ENCODE measurements around the gene KLHL15. TPM values are rescaled to one million over a fixed set of nuclear protein-coding genes. Genes with fewer than 3 reads are reported as not detected.
"Not testable (repeated sequence)": the region's sequence is repeated elsewhere in the genome, so short reads cannot be mapped to it uniquely, and the experiment has no call there.

Gene KLHL15
- total and polyA plus RNA-seq, 8 donors = 5.8 to 15.1 (median 13.9) TPM

DNA sequence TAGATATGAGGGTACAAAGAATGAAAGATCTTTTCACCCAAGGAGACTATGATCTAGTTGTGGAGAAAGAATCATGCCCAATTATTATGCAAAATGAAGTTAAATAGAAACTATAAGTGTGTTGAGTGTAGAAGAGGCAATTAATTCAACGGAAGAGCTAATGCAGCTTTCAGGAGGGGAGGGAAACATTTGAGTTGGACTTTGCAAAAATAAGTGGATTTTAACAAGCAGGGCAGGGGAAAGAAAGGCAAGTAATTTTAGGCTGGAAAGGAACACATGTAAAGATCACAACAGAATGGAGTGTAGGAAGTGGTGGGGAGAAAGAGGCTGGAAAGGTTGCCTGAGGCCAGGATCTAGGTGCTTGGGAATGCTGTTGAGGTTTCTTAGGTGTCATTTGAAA lies 44.1 kb downstream of the KLHL15 start:
- H3K4me3 ChIP-seq = no peak overlapping the region
- peaks cover 0 to 10% of the 10 kb centered on the region in 2 donors for H3K27me3 ChIP-seq
- H3K36me3 ChIP-seq = peaks cover 0 to 5% of the 10 kb centered on the region in 2 donors
- DNase-seq (no peak), ATAC-seq (no peak)
- H3K9me3 ChIP-seq = no peaks in the 10 kb centered on the region
- intact Hi-C loops (cut with DNase I) = no loop called here
- H3K27ac ChIP-seq = no peak overlapping the region
- TF ChIP-seq, protein P1, sequence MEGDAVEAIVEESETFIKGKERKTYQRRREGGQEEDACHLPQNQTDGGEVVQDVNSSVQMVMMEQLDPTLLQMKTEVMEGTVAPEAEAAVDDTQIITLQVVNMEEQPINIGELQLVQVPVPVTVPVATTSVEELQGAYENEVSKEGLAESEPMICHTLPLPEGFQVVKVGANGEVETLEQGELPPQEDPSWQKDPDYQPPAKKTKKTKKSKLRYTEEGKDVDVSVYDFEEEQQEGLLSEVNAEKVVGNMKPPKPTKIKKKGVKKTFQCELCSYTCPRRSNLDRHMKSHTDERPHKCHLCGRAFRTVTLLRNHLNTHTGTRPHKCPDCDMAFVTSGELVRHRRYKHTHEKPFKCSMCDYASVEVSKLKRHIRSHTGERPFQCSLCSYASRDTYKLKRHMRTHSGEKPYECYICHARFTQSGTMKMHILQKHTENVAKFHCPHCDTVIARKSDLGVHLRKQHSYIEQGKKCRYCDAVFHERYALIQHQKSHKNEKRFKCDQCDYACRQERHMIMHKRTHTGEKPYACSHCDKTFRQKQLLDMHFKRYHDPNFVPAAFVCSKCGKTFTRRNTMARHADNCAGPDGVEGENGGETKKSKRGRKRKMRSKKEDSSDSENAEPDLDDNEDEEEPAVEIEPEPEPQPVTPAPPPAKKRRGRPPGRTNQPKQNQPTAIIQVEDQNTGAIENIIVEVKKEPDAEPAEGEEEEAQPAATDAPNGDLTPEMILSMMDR (IDR thresholded peaks at IDR 0.05) = no peak
- no peaks in the 10 kb centered on the region for H3K4me1 ChIP-seq

DNA sequence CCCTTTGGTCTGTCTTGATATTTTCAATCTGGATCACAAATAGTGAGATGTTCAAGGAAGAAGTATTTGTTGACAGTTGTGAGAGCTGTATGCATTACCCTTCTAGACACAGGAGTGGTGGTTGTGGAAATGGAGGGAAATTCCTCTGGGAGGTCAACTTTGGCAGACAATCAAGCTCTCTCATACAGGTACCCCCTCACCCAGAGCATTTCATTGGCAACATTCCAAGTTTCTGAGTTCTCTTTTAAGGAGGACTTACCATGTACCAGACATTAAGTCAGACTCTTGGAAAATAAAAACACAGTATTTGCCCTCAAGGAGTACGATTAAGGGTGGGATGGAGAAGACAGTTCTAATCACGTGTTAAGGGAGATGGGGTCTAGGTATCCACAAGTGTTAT lies 45.3 kb downstream of the KLHL15 start:
- no peak for ATAC-seq

DNA sequence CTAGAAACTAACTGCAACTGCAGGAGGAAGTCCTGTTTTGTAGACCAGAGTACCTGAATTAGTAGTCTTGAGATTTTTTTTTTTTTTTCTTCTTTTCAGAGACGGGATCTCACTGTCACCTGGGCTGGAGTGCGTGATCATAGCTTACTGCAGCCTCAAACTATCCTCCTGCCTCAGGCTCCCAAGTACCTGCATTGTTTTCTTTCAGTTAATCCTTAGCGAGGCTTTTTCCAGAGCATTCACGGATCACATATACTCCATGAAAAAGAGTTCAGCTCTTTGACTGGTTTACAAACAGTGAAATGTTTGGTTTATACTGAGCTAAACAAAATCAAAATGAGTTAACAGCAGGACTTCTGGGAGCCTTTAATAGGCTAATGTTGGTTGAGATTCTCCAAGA lies 45.8 kb downstream of the KLHL15 start:
- H3K9me3 ChIP-seq = no peaks in the 10 kb centered on the region
- no peak overlapping the region for H3K27ac ChIP-seq
- H3K4me3 ChIP-seq = no peak overlapping the region
- H3K36me3 ChIP-seq = no peaks in the 10 kb centered on the region
- no peaks in the 10 kb centered on the region for H3K4me1 ChIP-seq
- TF ChIP-seq, protein P1 (IDR thresholded peaks at IDR 0.05) = no peak
- peaks cover 0 to 7% of the 10 kb centered on the region in 2 donors for H3K27me3 ChIP-seq
- intact Hi-C loops (cut with DNase I) = no loop called here
- DNase-seq (no peak), ATAC-seq (no peak)

More for the DNA sequence above, 45.3 kb downstream of the KLHL15 start:
- no peaks in the 10 kb centered on the region for H3K36me3 ChIP-seq
- no peaks in the 10 kb centered on the region for H3K9me3 ChIP-seq
- H3K27me3 ChIP-seq = peaks cover 0 to 10% of the 10 kb centered on the region in 2 donors
- H3K27ac ChIP-seq = no peak overlapping the region
- H3K4me1 ChIP-seq = no peaks in the 10 kb centered on the region
- TF ChIP-seq, protein P1 (IDR thresholded peaks at IDR 0.05) = no peak
- H3K4me3 ChIP-seq = no peak overlapping the region
- intact Hi-C loops (cut with DNase I) = no loop called here
- no peak for DNase-seq

DNA sequence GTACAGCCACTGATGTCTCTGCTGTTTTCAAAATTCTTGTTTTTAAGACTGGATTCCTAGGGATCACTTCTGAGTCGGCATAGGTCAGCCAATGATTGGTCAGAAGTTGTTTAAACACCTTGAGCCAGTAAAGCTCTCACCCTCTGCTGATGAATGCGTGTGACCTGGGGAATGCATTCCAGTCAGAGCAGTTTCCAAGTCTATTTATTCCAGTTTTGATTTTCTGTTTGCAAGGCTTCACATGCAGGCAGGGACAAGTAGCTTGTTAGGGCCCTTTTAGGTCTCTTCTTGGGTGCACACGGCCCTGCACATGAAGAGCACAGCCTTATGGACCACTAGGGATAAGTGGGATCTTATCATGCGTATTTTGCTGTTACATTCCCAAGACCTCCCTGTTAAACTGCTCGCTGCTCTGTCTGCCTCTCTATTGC lies 47.0 kb downstream of the KLHL15 start:
- H3K36me3 ChIP-seq = no peaks in the 10 kb centered on the region
- no peaks in the 10 kb centered on the region for H3K4me1 ChIP-seq
- H3K27me3 ChIP-seq = peaks cover 0 to 7% of the 10 kb centered on the region in 2 donors
- TF ChIP-seq, protein P1 (IDR thresholded peaks at IDR 0.05) = no peak
- H3K27ac ChIP-seq = no peak overlapping the region
- peak; percentile 74 for ATAC-seq
- H3K4me3 ChIP-seq = no peak overlapping the region
- DNase-seq = peak in 1 of 4 donors; percentile 24
- intact Hi-C loops (cut with DNase I) = no loop called here
- H3K9me3 ChIP-seq = no peaks in the 10 kb centered on the region

GRCh38 chrX:23978491-23978890 lies 48.5 kb downstream of the KLHL15 start:
- Histone ChIP-seq H3K9me3 (no peaks in the 10 kb centered on the region), H3K4me1 (no peaks in the 10 kb centered on the region), H3K4me3 (no peak overlapping the region), H3K27ac (no peak overlapping the region), H3K36me3 (no peaks in the 10 kb centered on the region), H3K27me3 (peaks cover 0 to 6% of the 10 kb centered on the region in 2 donors)
- DNase-seq (no peak), ATAC-seq (no peak)
- TF ChIP-seq, protein P1 (IDR thresholded peaks at IDR 0.05) = no peak
- intact Hi-C loops (cut with DNase I) = no loop called here

- H3K4me1 ChIP-seq; H3K27me3 ChIP-seq; DNase-seq; H3K36me3 ChIP-seq; H3K27ac ChIP-seq; intact Hi-C loops (cut with DNase I); H3K9me3 ChIP-seq; H3K4me3 ChIP-seq; ATAC-seq: not testable (repeated sequence)
Observed at GRCh38 chrX:23965630-23966029, 61.4 kb downstream of the KLHL15 start.

Measured in left lung (tissue), 10 donors.